GM12801 (cell line): ENCODE results near the gene PANX3.

ENCODE experiments used
- TF ChIP-seq, protein P1 (sequence below): IDR thresholded peaks from one replicate; pipeline ENCODE4 v1.5.1; 2011; ENCODE audit warnings: control low read depth; ENCODE audit not compliant: insufficient read length; ENCODE audit errors: extremely low read depth

Gene PANX3

DNA sequence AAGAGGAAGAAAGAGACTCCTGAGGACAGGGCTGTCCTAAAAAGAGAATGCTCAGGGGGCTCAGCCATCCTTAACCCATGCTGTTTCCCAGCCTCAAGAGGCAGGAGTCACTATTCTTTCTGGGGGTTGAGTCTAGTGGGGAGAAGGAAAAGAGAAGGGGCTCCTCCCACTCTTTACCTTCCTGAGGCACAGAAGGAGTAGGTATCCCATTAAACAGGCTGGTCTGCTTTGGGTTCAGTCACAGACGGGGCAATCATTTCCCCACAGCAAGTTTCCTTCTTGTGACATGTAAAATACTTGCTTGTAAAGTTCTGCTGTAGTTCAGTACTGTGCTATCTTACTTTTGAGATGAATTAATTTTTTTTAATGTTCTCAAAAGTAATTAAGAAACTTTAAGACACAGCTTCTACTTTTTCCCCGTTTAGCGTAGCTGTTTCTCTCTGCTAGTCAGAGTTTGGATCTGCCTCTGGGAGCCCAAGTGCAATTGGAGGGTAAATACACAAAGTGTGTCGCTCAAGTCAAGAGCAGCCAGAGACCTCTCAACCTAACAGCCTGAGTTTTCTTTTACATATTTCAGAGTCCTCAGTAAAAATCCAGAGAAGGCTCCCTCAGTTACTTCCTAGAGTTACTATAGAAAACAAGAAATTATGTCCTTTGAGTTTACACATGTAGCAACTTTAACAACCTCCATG is 26.4 kb upstream of the PANX3 start:
- TF ChIP-seq, protein P1, sequence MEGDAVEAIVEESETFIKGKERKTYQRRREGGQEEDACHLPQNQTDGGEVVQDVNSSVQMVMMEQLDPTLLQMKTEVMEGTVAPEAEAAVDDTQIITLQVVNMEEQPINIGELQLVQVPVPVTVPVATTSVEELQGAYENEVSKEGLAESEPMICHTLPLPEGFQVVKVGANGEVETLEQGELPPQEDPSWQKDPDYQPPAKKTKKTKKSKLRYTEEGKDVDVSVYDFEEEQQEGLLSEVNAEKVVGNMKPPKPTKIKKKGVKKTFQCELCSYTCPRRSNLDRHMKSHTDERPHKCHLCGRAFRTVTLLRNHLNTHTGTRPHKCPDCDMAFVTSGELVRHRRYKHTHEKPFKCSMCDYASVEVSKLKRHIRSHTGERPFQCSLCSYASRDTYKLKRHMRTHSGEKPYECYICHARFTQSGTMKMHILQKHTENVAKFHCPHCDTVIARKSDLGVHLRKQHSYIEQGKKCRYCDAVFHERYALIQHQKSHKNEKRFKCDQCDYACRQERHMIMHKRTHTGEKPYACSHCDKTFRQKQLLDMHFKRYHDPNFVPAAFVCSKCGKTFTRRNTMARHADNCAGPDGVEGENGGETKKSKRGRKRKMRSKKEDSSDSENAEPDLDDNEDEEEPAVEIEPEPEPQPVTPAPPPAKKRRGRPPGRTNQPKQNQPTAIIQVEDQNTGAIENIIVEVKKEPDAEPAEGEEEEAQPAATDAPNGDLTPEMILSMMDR = no peak

DNA sequence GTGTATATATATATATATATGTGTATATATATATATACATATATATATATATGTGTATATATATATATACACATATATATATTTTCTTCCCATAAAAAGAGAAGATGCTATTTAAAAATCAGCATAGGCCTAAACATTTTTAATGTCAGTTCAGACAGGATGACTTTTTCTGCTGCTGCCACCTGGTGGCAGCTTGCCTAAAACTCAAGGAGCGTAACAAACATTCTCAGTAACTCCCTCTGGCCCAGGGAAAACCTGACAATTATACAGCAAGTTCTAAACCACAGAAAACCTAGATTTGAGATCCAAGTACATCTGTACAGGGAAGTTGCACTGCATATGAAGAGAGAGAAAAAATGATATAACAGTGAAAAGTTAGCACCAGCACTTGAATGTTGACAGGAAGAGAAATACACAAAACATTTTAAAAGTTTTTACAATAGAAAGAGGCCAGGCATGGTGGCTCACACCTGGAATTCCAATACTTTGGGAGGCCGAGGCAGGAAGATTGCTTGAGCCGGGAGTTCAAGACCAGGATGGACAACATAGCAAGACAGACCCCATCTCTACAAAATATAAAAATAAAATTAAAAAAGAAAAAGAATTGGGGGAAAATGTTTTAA is 24.9 kb upstream of the PANX3 start:
- TF ChIP-seq, protein P1 = no peak

DNA sequence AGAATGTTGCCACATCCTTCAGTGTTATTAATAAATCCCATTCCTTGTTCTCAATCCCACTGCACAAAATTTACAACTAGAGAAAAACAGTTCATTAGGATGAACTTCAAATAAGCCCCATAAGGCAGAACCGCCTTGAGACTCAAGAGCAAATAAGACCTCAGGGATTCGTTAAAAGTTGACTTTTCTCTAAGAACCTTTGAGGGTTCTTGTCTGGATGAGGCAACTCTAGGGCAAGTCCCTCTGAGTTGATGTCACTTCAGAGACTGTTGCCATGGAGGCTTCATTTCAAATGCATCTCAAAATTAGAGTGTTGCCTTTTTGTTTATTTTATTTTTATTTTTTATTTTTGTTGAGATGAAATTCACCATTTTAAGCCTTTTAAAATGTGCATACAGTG is 19.8 kb upstream of the PANX3 start:
- TF ChIP-seq, protein P1 = no peak

- TF ChIP-seq, protein P1 = no peak
These were observed 18.6 kb upstream of the PANX3 start for GRCh38 chr11:124592627-124593026.

DNA sequence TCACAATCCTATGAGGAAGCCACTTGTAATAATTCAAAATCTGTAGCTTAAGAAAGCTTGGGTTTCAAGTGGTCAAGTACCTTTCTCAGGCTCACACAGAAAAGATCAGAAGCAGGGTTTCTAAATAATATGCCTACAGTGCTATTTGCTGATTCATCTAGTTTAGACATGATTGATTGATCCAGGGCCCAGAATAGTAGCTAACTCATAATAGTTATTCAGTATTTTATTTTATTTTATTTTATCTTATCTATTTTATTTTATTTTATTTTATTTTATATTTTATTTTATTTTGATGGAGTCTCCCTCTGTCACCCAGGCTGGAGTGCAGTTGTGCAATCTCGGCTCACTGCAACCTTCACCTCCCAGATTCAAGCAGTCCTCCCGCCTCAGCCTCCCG is 15.9 kb upstream of the PANX3 start:
- TF ChIP-seq, protein P1 = no peak

- TF ChIP-seq, protein P1 = no peak
These were observed 13.6 kb upstream of the PANX3 start for GRCh38 chr11:124597626-124598025.

- TF ChIP-seq, protein P1 = no peak
These were observed 10.5 kb upstream of the PANX3 start for GRCh38 chr11:124600621-124601320.
